Measurements from ENCODE around the gene ANKRD11.

The ANKRD11 gene

DNA sequence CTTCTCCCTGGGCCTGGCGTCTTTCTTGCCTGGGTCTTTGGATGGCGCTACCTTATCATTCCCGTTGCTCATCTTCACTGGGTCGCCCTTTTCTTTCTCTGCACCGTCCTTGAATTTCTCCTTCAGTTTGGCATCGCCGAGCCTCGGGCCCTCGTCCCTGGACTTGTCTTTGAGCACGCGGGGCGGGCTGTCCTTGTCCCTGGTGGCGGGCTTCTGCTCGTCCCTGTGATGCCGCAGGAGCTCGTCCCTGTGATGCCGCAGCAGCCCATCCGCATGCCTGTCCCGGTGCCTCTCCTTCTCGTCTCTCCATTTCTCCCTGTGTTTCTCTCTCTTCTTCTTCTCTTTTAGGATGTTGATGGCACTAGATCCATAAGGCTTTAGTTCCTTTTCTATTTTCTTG is 208.5 kb downstream of the ANKRD11 start:
- TF ChIP-seq SIN3A (IDR thresholded peaks at IDR 0.05; ENCODE audit: borderline replicate concordance, insufficient read depth, low read length) (no peak), FOXP2 (optimal IDR thresholded peaks at IDR 0.05; ENCODE audit: borderline replicate concordance, extremely low read depth, extremely low read length, insufficient read depth) (no peak), TAF1 (IDR thresholded peaks at IDR 0.05; ENCODE audit: borderline replicate concordance, insufficient read depth, low read length) (no peak), POLR2AphosphoS5 (IDR thresholded peaks at IDR 0.05; ENCODE audit: low read depth, low read length) (no peak)
- TF ChIP-seq, protein P1, sequence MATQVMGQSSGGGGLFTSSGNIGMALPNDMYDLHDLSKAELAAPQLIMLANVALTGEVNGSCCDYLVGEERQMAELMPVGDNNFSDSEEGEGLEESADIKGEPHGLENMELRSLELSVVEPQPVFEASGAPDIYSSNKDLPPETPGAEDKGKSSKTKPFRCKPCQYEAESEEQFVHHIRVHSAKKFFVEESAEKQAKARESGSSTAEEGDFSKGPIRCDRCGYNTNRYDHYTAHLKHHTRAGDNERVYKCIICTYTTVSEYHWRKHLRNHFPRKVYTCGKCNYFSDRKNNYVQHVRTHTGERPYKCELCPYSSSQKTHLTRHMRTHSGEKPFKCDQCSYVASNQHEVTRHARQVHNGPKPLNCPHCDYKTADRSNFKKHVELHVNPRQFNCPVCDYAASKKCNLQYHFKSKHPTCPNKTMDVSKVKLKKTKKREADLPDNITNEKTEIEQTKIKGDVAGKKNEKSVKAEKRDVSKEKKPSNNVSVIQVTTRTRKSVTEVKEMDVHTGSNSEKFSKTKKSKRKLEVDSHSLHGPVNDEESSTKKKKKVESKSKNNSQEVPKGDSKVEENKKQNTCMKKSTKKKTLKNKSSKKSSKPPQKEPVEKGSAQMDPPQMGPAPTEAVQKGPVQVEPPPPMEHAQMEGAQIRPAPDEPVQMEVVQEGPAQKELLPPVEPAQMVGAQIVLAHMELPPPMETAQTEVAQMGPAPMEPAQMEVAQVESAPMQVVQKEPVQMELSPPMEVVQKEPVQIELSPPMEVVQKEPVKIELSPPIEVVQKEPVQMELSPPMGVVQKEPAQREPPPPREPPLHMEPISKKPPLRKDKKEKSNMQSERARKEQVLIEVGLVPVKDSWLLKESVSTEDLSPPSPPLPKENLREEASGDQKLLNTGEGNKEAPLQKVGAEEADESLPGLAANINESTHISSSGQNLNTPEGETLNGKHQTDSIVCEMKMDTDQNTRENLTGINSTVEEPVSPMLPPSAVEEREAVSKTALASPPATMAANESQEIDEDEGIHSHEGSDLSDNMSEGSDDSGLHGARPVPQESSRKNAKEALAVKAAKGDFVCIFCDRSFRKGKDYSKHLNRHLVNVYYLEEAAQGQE (IDR thresholded peaks at IDR 0.05; ENCODE audit: insufficient read depth in 1 of 2, low read depth in 2 of 2, low read length in 2 of 2): no peak

DNA sequence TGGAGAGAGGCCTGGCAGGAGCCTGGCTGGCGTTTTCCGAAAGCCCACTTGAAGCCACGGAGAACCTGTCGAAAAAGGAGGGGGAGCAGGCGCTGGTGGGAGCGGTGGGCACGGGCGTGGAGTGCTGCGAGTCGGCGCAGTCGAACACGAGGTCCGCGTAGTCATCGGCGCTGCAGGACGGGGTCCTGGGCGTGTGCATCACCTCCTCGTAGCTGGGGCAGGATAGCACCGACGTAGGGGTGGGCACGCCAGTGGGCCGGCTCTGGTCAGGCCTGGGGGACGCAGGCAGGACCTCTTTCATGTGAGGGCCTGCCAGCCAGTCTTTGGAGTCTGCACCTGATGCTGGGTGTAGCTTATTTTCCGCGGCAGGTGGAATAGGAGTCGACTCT is 209.2 kb downstream of the ANKRD11 start:
- no peak for TF ChIP-seq SIN3A (IDR thresholded peaks at IDR 0.05; ENCODE audit: borderline replicate concordance, insufficient read depth, low read length)
- TF ChIP-seq, protein P1 (IDR thresholded peaks at IDR 0.05; ENCODE audit: insufficient read depth in 1 of 2, low read depth in 2 of 2, low read length in 2 of 2): no peak
- TF ChIP-seq TAF1 (IDR thresholded peaks at IDR 0.05; ENCODE audit: borderline replicate concordance, insufficient read depth, low read length): no peak
- TF ChIP-seq FOXP2 (optimal IDR thresholded peaks at IDR 0.05; ENCODE audit: borderline replicate concordance, extremely low read depth, extremely low read length, insufficient read depth): no peak
- no peak for TF ChIP-seq POLR2AphosphoS5 (IDR thresholded peaks at IDR 0.05; ENCODE audit: low read depth, low read length)

DNA sequence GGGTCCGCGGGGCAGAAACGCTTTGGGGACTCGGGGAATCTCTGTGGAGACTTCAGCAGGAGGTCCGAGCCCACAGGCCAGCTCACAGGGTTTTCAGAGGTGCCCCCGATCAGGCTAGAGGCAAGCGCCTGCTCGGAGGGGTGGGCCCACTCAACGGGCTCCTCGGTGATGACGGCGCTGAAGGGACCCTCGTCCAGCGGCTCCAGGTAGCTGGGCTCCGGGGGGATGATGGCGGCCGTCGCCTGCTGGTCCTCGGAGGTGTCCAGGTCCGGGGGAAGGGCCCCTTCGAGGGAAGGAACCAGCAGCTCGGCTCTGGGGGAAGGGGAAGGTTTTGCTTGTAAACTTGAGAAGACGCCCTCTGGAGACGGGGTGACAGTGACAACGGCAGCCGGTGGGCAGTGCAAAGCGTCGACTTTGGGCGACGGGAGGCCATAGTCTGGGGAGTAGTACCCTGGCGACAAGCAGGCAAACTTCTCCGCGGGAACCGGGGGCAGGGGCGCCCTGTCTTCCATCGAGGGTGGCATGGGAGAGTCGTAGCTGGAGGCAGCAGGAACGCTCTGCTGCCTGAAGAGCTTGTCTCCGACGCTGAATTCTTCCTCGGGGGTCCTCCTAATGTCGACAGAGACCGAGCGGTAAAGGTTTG is 209.7 kb downstream of the ANKRD11 start:
- TF ChIP-seq, protein P1 (IDR thresholded peaks at IDR 0.05; ENCODE audit: insufficient read depth in 1 of 2, low read depth in 2 of 2, low read length in 2 of 2): no peak
- TF ChIP-seq SIN3A (IDR thresholded peaks at IDR 0.05; ENCODE audit: borderline replicate concordance, insufficient read depth, low read length) (no peak), FOXP2 (optimal IDR thresholded peaks at IDR 0.05; ENCODE audit: borderline replicate concordance, extremely low read depth, extremely low read length, insufficient read depth) (no peak), TAF1 (IDR thresholded peaks at IDR 0.05; ENCODE audit: borderline replicate concordance, insufficient read depth, low read length) (no peak), POLR2AphosphoS5 (IDR thresholded peaks at IDR 0.05; ENCODE audit: low read depth, low read length) (no peak)

DNA sequence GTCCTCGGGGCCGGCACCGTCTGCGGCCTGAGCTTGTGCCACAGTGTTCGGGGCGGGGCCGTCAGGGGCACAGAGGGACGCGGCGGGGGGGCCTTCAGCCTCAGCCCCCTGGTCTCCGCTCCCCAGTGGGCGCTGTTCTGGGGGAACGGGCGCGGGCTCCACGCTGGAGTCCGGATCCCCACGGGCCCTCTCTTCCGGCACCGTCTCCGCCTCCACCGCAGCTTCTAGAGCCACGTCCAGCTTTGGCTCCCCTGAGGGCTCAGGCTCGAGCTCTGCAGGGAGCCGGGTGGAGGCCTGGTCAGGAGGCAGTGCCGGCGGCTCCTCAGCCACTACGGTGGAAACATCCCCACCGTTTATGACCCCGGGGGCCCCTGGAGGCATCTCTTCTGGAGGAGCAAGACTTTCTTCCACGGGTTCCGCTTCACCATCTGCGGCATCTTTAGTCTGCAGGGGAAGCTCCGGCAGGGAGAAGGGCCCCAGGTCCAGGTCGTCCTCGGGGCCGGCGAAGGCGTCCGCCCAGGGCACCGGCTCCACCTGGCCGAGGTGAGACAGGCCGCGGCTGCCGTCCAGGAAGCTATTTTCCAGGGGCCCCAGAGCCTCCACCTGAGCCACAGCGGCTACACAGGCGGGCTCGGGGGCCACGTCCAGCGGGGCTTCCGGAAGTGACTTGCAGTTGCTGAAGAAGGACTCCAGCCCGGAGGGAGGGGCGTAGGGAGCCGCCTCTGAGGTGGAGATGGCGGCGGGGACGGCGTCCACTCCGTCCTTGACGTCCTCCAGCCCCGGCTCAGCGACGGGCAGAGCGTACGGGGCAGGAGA is 210.5 kb downstream of the ANKRD11 start:
- TF ChIP-seq POLR2AphosphoS5 (IDR thresholded peaks at IDR 0.05; ENCODE audit: low read depth, low read length) (no peak), SIN3A (IDR thresholded peaks at IDR 0.05; ENCODE audit: borderline replicate concordance, insufficient read depth, low read length) (no peak), TAF1 (IDR thresholded peaks at IDR 0.05; ENCODE audit: borderline replicate concordance, insufficient read depth, low read length) (no peak), FOXP2 (optimal IDR thresholded peaks at IDR 0.05; ENCODE audit: borderline replicate concordance, extremely low read depth, extremely low read length, insufficient read depth) (no peak)
- TF ChIP-seq, protein P1 (IDR thresholded peaks at IDR 0.05; ENCODE audit: insufficient read depth in 1 of 2, low read depth in 2 of 2, low read length in 2 of 2): no peak
